Embryonic facial prominence (tissue), 1 donor: ENCODE results near the gene RBSN.
A peak's percentile ranks its signal among the peaks of the same experiment; 100 is the strongest.
"Not testable (repeated sequence)": the region's sequence is repeated elsewhere in the genome, so short reads cannot be mapped to it uniquely, and the experiment has no call there.

ENCODE experiments used
- DNase-seq: peaks from one replicate; pipeline ENCODE4 v3.0.0-alpha.2; 2016; ENCODE audit errors: extremely low spot score

Gene RBSN

GRCh38 chr3:15098503-15099363, at the start of gene RBSN:
Gene RBSN, minus strand, starts transcription at chr3:15099148. Its CDS starts 3,028 bp downstream, at chr3:15096120.
- peak; percentile 90 for DNase-seq

- DNase-seq, result no peak
Measured at GRCh38 chr3:15148614-15149013, 49.7 kb upstream of the RBSN start.

GRCh38 chr3:15136885-15137284, 37.9 kb upstream of the RBSN start:
- DNase-seq, result not testable (repeated sequence)

- not testable (repeated sequence) for DNase-seq
Measured at GRCh38 chr3:15134968-15135367, 36.0 kb upstream of the RBSN start.

- DNase-seq, result not testable (repeated sequence)
Measured at GRCh38 chr3:15128403-15128802, 29.5 kb upstream of the RBSN start.

GRCh38 chr3:15126975-15127374, 28.0 kb upstream of the RBSN start:
- DNase-seq, result not testable (repeated sequence)

- DNase-seq, result no peak
Measured at GRCh38 chr3:15122398-15122797, 23.4 kb upstream of the RBSN start.

- DNase-seq, result no peak
Measured at GRCh38 chr3:15121936-15122335, 23.0 kb upstream of the RBSN start.

- no peak for DNase-seq
Measured at GRCh38 chr3:15120986-15121385, 22.0 kb upstream of the RBSN start.

GRCh38 chr3:15117011-15117410, 18.1 kb upstream of the RBSN start:
- no peak for DNase-seq

- no peak for DNase-seq
Measured at GRCh38 chr3:15116032-15116669, 17.2 kb upstream of the RBSN start.

GRCh38 chr3:15114466-15115358, 15.8 kb upstream of the RBSN start:
- DNase-seq, result no peak

GRCh38 chr3:15113884-15114283, 14.9 kb upstream of the RBSN start:
- no peak for DNase-seq

- no peak for DNase-seq
Measured at GRCh38 chr3:15113471-15113870, 14.5 kb upstream of the RBSN start.

GRCh38 chr3:15112011-15112410, 13.1 kb upstream of the RBSN start:
- no peak for DNase-seq

- no peak for DNase-seq
Measured at GRCh38 chr3:15110206-15110605, 11.3 kb upstream of the RBSN start.

- DNase-seq, result no peak
Measured at GRCh38 chr3:15108869-15109268, 9.9 kb upstream of the RBSN start.

- DNase-seq, result no peak
Measured at GRCh38 chr3:15108082-15108545, 9.2 kb upstream of the RBSN start.

GRCh38 chr3:15107075-15107947, 8.4 kb upstream of the RBSN start:
- DNase-seq, result no peak

- DNase-seq, result no peak
Measured at GRCh38 chr3:15102836-15103235, 3.9 kb upstream of the RBSN start.

GRCh38 chr3:15102256-15102655, 3.3 kb upstream of the RBSN start:
- DNase-seq, result no peak
